Parathyroid adenoma (tissue), 2 donors: ENCODE data around the gene MLXIP.

Experiments used
- H2AFZ ChIP-seq: fragments of 300-600 bp; sonication (generic); one replicate; pipeline ENCODE4 v1.7.0; 2017; ENCODE audit warnings: antibody characterized with exemption, mild to moderate bottlenecking
- H3K27ac ChIP-seq: fragments of 300-600 bp; sonication (generic); one replicate; pipeline ENCODE4 v1.7.0; 2017
- H3K27me3 ChIP-seq: fragments of 300-600 bp; sonication (generic); one replicate; pipeline ENCODE4 v1.7.0; 2017; ENCODE audit warnings: low read length; ENCODE audit not compliant: control insufficient read depth, insufficient read depth
- H3K36me3 ChIP-seq: fragments of 300-600 bp; sonication (generic); one replicate; pipeline ENCODE4 v1.7.0; 2017; ENCODE audit warnings: low read length; ENCODE audit not compliant: control insufficient read depth, insufficient read depth
- H3K4me1 ChIP-seq: fragments of 300-600 bp; sonication (generic); one replicate; pipeline ENCODE4 v1.7.0; 2017; ENCODE audit warnings: control low read depth
- H3K4me2 ChIP-seq: fragments of 300-600 bp; sonication (generic); one replicate; pipeline ENCODE4 v1.7.0; 2017; ENCODE audit warnings: low read length
- H3K4me3 ChIP-seq: fragments of 300-600 bp; sonication (generic); one replicate; pipeline ENCODE4 v1.7.0; 2017; ENCODE audit warnings: low read depth, low read length
- H3K79me2 ChIP-seq: fragments of 300-600 bp; sonication (generic); one replicate; pipeline ENCODE4 v1.7.0; 2017; ENCODE audit warnings: control low read depth
- H3K9ac ChIP-seq: fragments of 300-600 bp; sonication (generic); one replicate; pipeline ENCODE4 v1.7.0; 2017; ENCODE audit warnings: mild to moderate bottlenecking
- H3K9me3 ChIP-seq: fragments of 300-600 bp; sonication (generic); one replicate; pipeline ENCODE4 v1.7.0; 2017; ENCODE audit warnings: low read length; ENCODE audit not compliant: control insufficient read depth
- TF ChIP-seq, protein P1 (sequence below): fragments of 300-600 bp; sonication (generic); IDR thresholded peaks from one replicate; pipeline ENCODE4 v1.7.0; 2017; ENCODE audit warnings: antibody characterized with exemption, mild to moderate bottlenecking
- donor health status: primary hyperparathyroidism.

MLXIP gene

GRCh38 chr12:122093098-122093883 is 14.7 kb downstream of the MLXIP start:
- Histone ChIP-seq H3K36me3 (no peaks in the 10 kb centered on the region), H3K4me3 (no peak overlapping the region), H3K79me2 (peaks cover 42% of the 10 kb centered on the region), H3K9ac (no peak overlapping the region), H3K27ac (no peak overlapping the region), H3K27me3 (no peaks in the 10 kb centered on the region), H3K4me2 (no peak overlapping the region), H3K9me3 (no peaks in the 10 kb centered on the region), H2AFZ (no peak overlapping the region), H3K4me1 (peaks cover 50% of the 10 kb centered on the region)
- TF ChIP-seq, protein P1, sequence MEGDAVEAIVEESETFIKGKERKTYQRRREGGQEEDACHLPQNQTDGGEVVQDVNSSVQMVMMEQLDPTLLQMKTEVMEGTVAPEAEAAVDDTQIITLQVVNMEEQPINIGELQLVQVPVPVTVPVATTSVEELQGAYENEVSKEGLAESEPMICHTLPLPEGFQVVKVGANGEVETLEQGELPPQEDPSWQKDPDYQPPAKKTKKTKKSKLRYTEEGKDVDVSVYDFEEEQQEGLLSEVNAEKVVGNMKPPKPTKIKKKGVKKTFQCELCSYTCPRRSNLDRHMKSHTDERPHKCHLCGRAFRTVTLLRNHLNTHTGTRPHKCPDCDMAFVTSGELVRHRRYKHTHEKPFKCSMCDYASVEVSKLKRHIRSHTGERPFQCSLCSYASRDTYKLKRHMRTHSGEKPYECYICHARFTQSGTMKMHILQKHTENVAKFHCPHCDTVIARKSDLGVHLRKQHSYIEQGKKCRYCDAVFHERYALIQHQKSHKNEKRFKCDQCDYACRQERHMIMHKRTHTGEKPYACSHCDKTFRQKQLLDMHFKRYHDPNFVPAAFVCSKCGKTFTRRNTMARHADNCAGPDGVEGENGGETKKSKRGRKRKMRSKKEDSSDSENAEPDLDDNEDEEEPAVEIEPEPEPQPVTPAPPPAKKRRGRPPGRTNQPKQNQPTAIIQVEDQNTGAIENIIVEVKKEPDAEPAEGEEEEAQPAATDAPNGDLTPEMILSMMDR, result no peak

GRCh38 chr12:122094137-122094734 is 15.7 kb downstream of the MLXIP start:
- Histone ChIP-seq H3K27ac (peak overlapping the region; percentile 46), H3K9me3 (no peaks in the 10 kb centered on the region), H3K4me3 (no peak overlapping the region), H3K36me3 (no peaks in the 10 kb centered on the region), H2AFZ (no peak overlapping the region), H3K4me2 (no peak overlapping the region), H3K79me2 (peaks cover 47% of the 10 kb centered on the region), H3K27me3 (no peaks in the 10 kb centered on the region), H3K4me1 (peaks cover 56% of the 10 kb centered on the region), H3K9ac (no peak overlapping the region)
- TF ChIP-seq, protein P1, result no peak

- Histone ChIP-seq H3K27me3 (no peaks in the 10 kb centered on the region), H2AFZ (no peak overlapping the region), H3K4me2 (no peak overlapping the region), H3K27ac (peak overlapping the region; percentile 46), H3K9ac (no peak overlapping the region), H3K36me3 (no peaks in the 10 kb centered on the region), H3K4me3 (no peak overlapping the region), H3K4me1 (peaks cover 56% of the 10 kb centered on the region), H3K9me3 (no peaks in the 10 kb centered on the region), H3K79me2 (peaks cover 45% of the 10 kb centered on the region)
- TF ChIP-seq, protein P1, result no peak
Measured at GRCh38 chr12:122094735-122095631, 16.4 kb downstream of the MLXIP start.

DNA sequence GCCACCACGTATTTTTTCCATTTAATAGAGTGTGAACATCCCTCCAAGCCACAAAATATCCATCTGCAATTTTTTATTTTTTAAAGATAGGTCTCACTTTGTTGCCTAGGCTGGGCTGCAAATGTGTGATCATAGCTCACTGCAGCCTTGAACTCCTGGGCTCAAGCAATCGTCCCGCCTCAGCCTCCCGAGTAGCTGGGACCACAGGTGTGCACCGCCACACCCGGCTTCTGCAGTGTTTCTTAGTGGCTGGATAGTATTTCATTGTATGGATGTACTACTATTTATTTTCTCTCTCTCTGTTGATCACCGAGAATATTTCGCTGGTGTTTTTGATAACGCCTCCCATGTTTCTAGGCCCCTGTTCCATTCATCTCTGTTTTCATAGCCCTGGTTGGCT is 17.5 kb downstream of the MLXIP start:
- peak overlapping the region; percentile 94 for H3K27ac ChIP-seq
- H3K9ac ChIP-seq, result no peak overlapping the region
- H3K4me1 ChIP-seq, result peaks cover 51% of the 10 kb centered on the region

More for the DNA sequence above, 17.5 kb downstream of the MLXIP start:
- Histone ChIP-seq H2AFZ (peak overlapping the region; percentile 42), H3K27me3 (no peaks in the 10 kb centered on the region), H3K79me2 (peaks cover 43% of the 10 kb centered on the region), H3K9me3 (no peaks in the 10 kb centered on the region), H3K4me2 (peak overlapping the region; percentile 57), H3K36me3 (no peaks in the 10 kb centered on the region), H3K4me3 (no peak overlapping the region)
- TF ChIP-seq, protein P1, result no peak
